ENCODE data around the gene PHC2.
A peak's percentile ranks its signal among the peaks of the same experiment; 100 is the strongest.

The PHC2 gene

GRCh38 chr1:33306653-33307493 lies 124.0 kb downstream of the PHC2 start:
- no peak for DNase-seq (ENCODE audit: low read depth in 1 of 2, low spot score in 1 of 2)
- TF ChIP-seq JUND (IDR thresholded peaks at IDR 0.05; ENCODE audit: low read depth), result no peak
- in situ Hi-C loops (cut with HindIII; ENCODE audit: low pct_unique_long_range_greater_than_20kb, low sequenced_read_pairs), result no loop called here

DNA sequence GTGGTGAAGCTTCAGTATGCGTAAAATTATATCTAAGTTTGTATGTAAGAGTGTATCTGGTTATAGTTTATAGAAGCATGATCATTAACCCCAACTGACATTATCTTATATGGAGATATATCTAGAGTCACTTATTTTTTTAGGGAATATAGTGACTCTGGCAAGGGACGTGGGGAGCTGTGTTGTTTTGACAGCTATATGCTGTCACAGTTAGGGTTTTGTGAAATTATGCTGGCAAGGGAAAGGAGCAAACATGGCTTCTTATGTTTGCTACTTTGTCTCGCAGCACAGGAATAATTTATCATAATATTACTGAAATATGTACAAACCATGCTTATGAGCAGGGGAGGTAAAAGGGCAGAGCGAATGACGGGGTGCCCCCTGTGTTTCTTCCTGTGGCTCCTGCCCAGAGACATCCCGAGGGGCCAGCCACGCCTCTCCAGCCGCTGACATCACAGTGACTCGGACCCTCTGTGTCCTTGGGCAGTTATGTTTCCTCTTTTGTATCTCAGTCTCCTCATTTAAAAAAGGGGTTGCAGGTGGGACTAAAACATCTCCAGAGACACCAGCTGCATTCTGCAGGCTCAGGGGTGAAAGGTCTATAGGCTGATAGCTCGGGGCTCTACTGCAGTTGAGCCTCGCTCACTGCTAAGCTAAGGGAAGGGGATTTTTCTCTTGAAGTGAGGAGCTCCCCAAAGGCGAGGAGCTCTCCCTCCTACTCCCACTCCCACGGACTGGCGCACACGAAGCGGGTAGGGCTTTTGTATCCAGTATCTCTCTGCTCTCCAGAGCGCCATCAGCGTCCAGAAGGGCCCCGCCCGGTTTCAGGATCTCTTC lies 124.9 kb downstream of the PHC2 start:
- in situ Hi-C loops (cut with HindIII; ENCODE audit: low pct_unique_long_range_greater_than_20kb, low sequenced_read_pairs), result no loop called here
- TF ChIP-seq JUND (IDR thresholded peaks at IDR 0.05; ENCODE audit: low read depth), result no peak
- no peak for DNase-seq (ENCODE audit: low read depth in 1 of 2, low spot score in 1 of 2)

- TF ChIP-seq JUND (IDR thresholded peaks at IDR 0.05; ENCODE audit: low read depth), result no peak
- DNase-seq (ENCODE audit: low read depth in 1 of 2, low spot score in 1 of 2), result no peak
- in situ Hi-C loops (cut with HindIII; ENCODE audit: low pct_unique_long_range_greater_than_20kb, low sequenced_read_pairs), result no loop called here
Observed at GRCh38 chr1:33305016-33305415, 125.9 kb downstream of the PHC2 start.

- in situ Hi-C loops (cut with HindIII; ENCODE audit: low pct_unique_long_range_greater_than_20kb, low sequenced_read_pairs), result no loop called here
- TF ChIP-seq JUND (IDR thresholded peaks at IDR 0.05; ENCODE audit: low read depth), result no peak
- no peak for DNase-seq (ENCODE audit: low read depth in 1 of 2, low spot score in 1 of 2)
Observed at GRCh38 chr1:33302325-33302724, 128.6 kb downstream of the PHC2 start.

DNA sequence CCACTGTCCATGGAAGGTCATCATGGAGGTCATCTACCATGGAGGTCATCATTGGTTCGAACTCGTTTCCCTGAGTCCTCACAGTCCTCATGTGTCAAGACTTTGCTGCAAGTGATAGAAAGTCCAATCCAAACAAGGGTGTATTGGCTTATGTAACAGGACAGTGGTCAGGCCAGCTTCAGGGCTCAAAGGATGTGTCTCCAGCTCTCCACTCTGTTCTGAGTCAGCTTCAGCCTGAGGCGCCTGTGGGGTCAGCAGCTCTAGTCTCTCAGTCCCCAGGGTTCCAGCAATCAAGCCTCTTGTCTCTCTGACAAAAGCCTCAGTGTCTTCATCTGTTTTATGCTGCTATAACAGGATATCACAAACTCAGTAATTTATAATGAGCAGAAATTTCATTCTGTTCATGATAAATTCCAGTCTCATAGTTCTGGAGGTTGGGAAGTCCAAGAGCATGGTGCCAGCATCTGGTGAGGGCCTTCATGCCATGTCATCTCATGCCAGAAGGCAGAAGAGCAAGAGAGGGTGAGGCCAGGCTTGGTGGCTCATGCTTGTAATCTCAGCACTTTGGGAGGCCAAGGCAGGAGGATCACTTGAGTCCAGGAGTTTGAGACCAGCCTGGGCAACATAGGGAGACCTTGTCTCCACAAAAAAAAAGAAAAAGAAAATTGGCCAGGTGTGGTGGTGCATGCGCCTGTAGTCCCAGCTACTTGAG lies 129.5 kb downstream of the PHC2 start:
- no peak for DNase-seq (ENCODE audit: low read depth in 1 of 2, low spot score in 1 of 2)
- no peak for TF ChIP-seq JUND (IDR thresholded peaks at IDR 0.05; ENCODE audit: low read depth)
- in situ Hi-C loops (cut with HindIII; ENCODE audit: low pct_unique_long_range_greater_than_20kb, low sequenced_read_pairs), result no loop called here

DNA sequence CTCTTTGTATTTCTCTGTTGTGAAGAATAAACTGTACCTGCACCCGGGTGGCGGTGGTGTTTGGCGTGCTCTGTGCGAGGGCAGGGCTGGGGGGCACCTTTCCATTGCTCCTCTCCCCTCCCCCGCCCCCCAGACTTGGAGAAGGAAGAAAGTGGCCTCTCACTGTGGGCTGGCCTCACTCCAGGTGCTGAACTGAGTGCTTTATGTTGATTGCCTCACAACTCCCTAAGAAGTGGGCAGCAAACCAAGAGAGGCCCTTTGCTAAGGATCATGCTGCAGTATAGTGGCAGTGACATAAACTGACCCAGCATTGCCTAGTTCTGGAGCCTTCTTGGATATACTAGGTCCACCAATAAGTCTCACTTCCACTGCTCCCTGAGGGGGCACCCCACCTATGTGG lies 130.2 kb downstream of the PHC2 start:
- in situ Hi-C loops (cut with HindIII; ENCODE audit: low pct_unique_long_range_greater_than_20kb, low sequenced_read_pairs), result no loop called here
- no peak for DNase-seq (ENCODE audit: low read depth in 1 of 2, low spot score in 1 of 2)
- TF ChIP-seq JUND (IDR thresholded peaks at IDR 0.05; ENCODE audit: low read depth), result no peak

DNA sequence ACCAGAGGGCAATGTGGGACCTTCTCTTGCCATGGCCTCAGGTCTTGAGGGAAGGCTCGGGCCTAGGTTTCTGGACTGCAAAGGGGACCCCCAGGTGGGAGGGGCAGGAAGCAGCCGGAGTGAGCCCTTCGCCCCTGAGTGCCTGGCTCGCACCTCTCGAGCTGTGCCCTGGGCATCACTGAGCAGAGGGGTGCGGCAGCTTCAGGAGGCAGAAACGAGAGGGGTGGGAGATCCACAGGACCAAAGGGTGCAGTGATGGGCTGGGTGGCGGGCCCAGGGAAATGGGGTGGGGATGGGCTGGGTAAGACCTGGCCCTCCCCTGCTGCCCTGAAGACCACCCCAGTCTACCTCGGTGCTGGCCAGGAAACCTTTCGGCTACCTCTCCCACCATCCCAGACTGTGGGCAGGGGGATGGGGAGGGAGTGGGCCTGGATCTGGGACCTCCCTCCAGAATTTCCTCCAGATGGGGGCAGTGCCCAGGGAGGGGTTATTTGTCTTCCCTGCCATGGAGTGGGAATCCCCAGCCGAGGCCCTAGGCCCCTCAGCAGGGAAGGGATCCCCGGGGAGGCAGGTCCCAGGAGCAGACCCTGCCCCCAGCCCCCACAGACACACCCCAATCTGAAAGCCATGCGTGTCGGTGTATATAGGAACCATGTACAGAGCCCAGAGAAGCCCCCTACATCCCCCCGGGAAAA lies 131.3 kb downstream of the PHC2 start:
- in situ Hi-C loops (cut with HindIII; ENCODE audit: low pct_unique_long_range_greater_than_20kb, low sequenced_read_pairs), result no loop called here
- TF ChIP-seq JUND (IDR thresholded peaks at IDR 0.05; ENCODE audit: low read depth), result no peak
- DNase-seq (ENCODE audit: low read depth in 1 of 2, low spot score in 1 of 2), result no peak

- in situ Hi-C loops (cut with HindIII; ENCODE audit: low pct_unique_long_range_greater_than_20kb, low sequenced_read_pairs), result no loop called here
- TF ChIP-seq JUND (IDR thresholded peaks at IDR 0.05; ENCODE audit: low read depth), result no peak
- DNase-seq (ENCODE audit: low read depth in 1 of 2, low spot score in 1 of 2), result peak; percentile 67 to 71
Observed at GRCh38 chr1:33298623-33299277, 132.1 kb downstream of the PHC2 start.

DNA sequence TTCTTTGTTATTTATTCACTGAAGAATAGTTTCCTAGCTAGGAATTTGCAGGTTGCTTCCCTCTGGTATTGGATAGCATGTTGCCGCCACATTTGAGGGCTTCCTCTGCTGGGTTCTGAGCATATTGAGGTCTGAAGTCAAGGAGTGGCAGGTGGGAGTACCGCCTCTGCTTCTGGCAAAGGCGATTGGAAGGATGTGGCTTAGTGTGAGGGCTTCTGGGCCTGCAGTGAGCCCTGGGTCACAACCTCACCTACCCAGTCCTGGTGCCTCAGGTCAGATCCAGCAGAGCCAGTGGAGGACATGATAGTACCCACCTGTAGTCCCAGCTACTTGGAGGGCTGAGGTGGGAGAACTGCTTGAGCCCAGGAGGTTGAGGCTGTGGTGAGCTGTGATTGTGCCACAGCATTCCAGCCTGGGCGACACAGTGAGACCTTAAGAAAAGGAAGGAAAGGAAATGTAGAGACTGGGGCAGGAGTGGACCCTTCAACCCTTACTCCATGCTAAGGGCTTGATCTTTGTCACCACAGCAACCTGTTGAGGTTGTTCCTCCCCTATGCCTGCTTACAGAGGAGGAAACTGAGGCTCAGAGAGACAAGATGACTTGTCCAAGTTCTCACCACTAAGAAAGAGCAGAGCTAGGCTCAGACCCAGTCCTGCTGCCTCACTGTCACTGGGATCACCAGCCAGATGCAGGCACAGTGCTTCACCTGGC lies 132.8 kb downstream of the PHC2 start:
- TF ChIP-seq JUND (IDR thresholded peaks at IDR 0.05; ENCODE audit: low read depth), result no peak
- in situ Hi-C loops (cut with HindIII; ENCODE audit: low pct_unique_long_range_greater_than_20kb, low sequenced_read_pairs), result no loop called here

DNA sequence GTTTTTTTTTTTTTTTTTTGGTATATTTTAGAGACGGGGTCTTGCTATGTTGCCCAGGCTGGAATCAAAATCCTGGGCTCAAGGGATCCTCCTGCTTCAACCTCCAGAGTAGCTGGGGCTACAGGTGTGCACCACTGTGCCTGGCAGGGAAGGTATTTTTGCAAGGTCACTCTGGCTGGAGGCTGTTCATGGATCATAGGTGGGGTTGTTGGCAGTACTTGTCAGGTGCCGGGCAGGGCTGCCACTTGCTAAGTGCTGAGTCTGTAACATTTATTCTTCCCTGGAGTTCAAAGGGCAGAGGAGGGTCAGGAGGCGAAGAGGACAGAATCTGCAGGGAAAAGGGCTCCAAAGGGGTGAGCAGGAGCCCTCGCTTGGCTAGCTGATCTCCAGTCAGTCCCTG lies 134.1 kb downstream of the PHC2 start:
- no peak for TF ChIP-seq JUND (IDR thresholded peaks at IDR 0.05; ENCODE audit: low read depth)
- in situ Hi-C loops (cut with HindIII; ENCODE audit: low pct_unique_long_range_greater_than_20kb, low sequenced_read_pairs), result no loop called here
- no peak for DNase-seq (ENCODE audit: low read depth in 1 of 2, low spot score in 1 of 2)

More for the DNA sequence above, 132.8 kb downstream of the PHC2 start:
- no peak for DNase-seq (ENCODE audit: low read depth in 1 of 2, low spot score in 1 of 2)

DNA sequence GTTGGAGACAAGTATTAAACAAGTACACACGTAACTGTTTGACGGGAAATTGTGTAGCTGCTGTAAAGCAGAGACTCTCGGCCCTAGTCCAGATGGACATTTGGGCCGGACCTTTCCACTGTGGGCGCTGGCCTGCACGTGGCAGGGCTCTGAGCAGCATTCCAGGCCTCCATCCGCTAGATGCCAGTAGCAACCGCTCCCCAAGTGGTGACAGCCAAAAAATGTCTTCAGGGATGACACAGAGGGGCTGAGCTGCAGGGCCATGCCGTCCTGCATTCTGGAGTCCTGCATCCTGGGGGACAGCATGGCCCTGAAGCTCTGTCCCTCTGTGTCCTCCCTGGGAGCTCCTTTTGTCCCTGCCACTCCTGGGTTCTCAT lies 134.8 kb downstream of the PHC2 start:
- in situ Hi-C loops (cut with HindIII; ENCODE audit: low pct_unique_long_range_greater_than_20kb, low sequenced_read_pairs), result no loop called here
- no peak for TF ChIP-seq JUND (IDR thresholded peaks at IDR 0.05; ENCODE audit: low read depth)

More for the DNA sequence above, 134.8 kb downstream of the PHC2 start:
- no peak for DNase-seq (ENCODE audit: low read depth in 1 of 2, low spot score in 1 of 2)

All from T47D (cell line).